BE2C (cell line): ENCODE measurements around the gene EPB41L4A.
"Not testable (repeated sequence)": the region's sequence is repeated elsewhere in the genome, so short reads cannot be mapped to it uniquely, and the experiment has no call there.

Experiments used
- DNase-seq: peaks from one replicate; pipeline ENCODE4 v3.0.0-alpha.2; 2020
- H3K27me3 ChIP-seq: fragments of 250-450 bp; sonication (Bioruptor Pico); 2 replicates; pipeline ENCODE4 v1.5.1; 2020; ENCODE audit warnings: mild to moderate bottlenecking
- H3K36me3 ChIP-seq: fragments of 250-450 bp; sonication (Bioruptor Pico); 2 replicates; pipeline ENCODE4 v1.5.1; 2020; ENCODE audit warnings: mild to moderate bottlenecking
- H3K4me1 ChIP-seq: fragments of 250-450 bp; sonication (Bioruptor Pico); 2 replicates; pipeline ENCODE4 v1.5.1; 2020
- H3K4me3 ChIP-seq: 2 replicates; pipeline ENCODE4 v1.5.1; 2011; ENCODE audit warnings: low read depth, low read length
- H3K9me3 ChIP-seq: fragments of 250-450 bp; sonication (Bioruptor Pico); 2 replicates; pipeline ENCODE4 v1.5.1; 2020
- TF ChIP-seq, protein P1 (sequence below): IDR thresholded peaks from 2 replicates; pipeline ENCODE4 v1.5.1; 2012; ENCODE audit warnings: mild to moderate bottlenecking, low read depth, low read length

EPB41L4A gene

GRCh38 chr5:112372543-112372942 lies 46.5 kb downstream of the EPB41L4A start:
- H3K9me3 ChIP-seq, result no peaks in the 10 kb centered on the region
- H3K4me1 ChIP-seq, result no peaks in the 10 kb centered on the region
- no peak overlapping the region for H3K4me3 ChIP-seq
- TF ChIP-seq, protein P1, sequence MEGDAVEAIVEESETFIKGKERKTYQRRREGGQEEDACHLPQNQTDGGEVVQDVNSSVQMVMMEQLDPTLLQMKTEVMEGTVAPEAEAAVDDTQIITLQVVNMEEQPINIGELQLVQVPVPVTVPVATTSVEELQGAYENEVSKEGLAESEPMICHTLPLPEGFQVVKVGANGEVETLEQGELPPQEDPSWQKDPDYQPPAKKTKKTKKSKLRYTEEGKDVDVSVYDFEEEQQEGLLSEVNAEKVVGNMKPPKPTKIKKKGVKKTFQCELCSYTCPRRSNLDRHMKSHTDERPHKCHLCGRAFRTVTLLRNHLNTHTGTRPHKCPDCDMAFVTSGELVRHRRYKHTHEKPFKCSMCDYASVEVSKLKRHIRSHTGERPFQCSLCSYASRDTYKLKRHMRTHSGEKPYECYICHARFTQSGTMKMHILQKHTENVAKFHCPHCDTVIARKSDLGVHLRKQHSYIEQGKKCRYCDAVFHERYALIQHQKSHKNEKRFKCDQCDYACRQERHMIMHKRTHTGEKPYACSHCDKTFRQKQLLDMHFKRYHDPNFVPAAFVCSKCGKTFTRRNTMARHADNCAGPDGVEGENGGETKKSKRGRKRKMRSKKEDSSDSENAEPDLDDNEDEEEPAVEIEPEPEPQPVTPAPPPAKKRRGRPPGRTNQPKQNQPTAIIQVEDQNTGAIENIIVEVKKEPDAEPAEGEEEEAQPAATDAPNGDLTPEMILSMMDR, result 0 out of 2 replicates have a peak, but pooled peaks have one; percentile 3
- no peak for DNase-seq
- H3K36me3 ChIP-seq, result no peaks in the 10 kb centered on the region
- H3K27me3 ChIP-seq, result peaks cover 10% of the 10 kb centered on the region; the same call in 1 of the 2 replicates

- DNase-seq, result no peak
- TF ChIP-seq, protein P1, result no peak
These were observed 48.0 kb downstream of the EPB41L4A start for GRCh38 chr5:112371067-112371466.

DNA sequence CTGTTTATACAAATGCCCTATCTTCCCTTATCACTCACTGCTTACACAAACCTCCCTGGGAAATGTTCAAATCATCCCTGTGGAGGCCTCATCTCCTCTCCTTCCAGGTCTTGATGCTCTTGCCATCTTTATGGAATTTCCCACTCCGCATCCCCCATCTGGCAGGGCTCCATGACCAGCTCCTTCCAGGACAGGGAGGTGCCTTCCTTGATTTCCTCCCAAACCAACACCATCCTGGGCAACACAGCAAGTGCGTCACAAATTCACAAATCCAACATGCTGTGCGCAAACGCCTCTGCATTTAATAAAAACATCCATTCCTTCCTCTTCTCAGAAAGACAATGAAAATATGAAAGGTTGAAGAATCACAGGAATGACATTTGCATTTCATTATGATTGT lies 51.7 kb downstream of the EPB41L4A start:
- H3K4me1 ChIP-seq, result no peaks in the 10 kb centered on the region
- H3K36me3 ChIP-seq, result no peaks in the 10 kb centered on the region
- no peak overlapping the region for H3K4me3 ChIP-seq
- H3K9me3 ChIP-seq, result no peaks in the 10 kb centered on the region
- DNase-seq, result no peak
- H3K27me3 ChIP-seq, result peaks cover 4% of the 10 kb centered on the region; the same call in 1 of the 2 replicates
- TF ChIP-seq, protein P1, result no peak

More at GRCh38 chr5:112371067-112371466, 48.0 kb downstream of the EPB41L4A start:
- H3K4me3 ChIP-seq, result no peak overlapping the region
- no peaks in the 10 kb centered on the region for H3K9me3 ChIP-seq
- no peaks in the 10 kb centered on the region for H3K4me1 ChIP-seq
- no peaks in the 10 kb centered on the region for H3K36me3 ChIP-seq
- H3K27me3 ChIP-seq, result peaks cover 10% of the 10 kb centered on the region

DNA sequence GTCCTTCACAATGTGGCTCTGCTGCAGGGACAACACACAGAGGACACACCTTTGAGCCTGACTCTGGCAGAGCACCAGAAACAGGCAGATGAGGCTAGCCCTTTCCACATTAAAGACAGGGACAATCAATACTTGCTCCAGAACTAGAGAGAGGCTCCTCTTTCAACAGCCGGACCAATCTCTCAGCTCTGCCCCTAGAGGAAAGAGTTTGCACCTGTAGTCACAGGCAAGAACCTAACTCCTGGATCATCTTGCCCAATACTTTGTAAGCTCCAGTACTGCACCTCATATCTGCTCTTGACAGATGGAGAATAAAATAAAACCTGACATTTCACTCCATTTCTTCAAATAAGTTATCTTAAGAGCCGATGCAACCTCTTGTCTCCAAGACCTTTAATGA lies 52.1 kb downstream of the EPB41L4A start:
- DNase-seq, result no peak
- H3K4me1 ChIP-seq, result no peaks in the 10 kb centered on the region
- TF ChIP-seq, protein P1, result peak; percentile 58

GRCh38 chr5:112360740-112361139 lies 58.3 kb downstream of the EPB41L4A start:
- not testable (repeated sequence) for H3K4me3 ChIP-seq, DNase-seq, H3K27me3 ChIP-seq, H3K4me1 ChIP-seq, H3K36me3 ChIP-seq, H3K9me3 ChIP-seq

More for the DNA sequence above, 52.1 kb downstream of the EPB41L4A start:
- Histone ChIP-seq H3K36me3 (no peaks in the 10 kb centered on the region), H3K9me3 (no peaks in the 10 kb centered on the region), H3K4me3 (no peak overlapping the region), H3K27me3 (peaks cover 4% of the 10 kb centered on the region; the same call in 1 of the 2 replicates)

GRCh38 chr5:112356178-112356956 lies 62.7 kb downstream of the EPB41L4A start:
- TF ChIP-seq, protein P1, result no peak
- H3K4me3 ChIP-seq, result no peak overlapping the region
- H3K9me3 ChIP-seq, result no peaks in the 10 kb centered on the region
- H3K27me3 ChIP-seq, result peaks cover 2% of the 10 kb centered on the region; the same call in 1 of the 2 replicates
- no peak for DNase-seq
- H3K4me1 ChIP-seq, result no peaks in the 10 kb centered on the region
- H3K36me3 ChIP-seq, result no peaks in the 10 kb centered on the region
